Measurements from ENCODE around the gene PIK3R5.

PIK3R5 gene

GRCh38 chr17:9003355-9004131 is 38.0 kb upstream of the PIK3R5 start:
- Histone ChIP-seq H2AFZ (ENCODE audit: low read depth) (no peak overlapping the region), H3K9ac (no peak overlapping the region), H3K27me3 (ENCODE audit: insufficient read depth, low read depth) (no peaks in the 10 kb centered on the region), H4K20me1 (ENCODE audit: insufficient read depth) (no peaks in the 10 kb centered on the region), H3K4me1 (ENCODE audit: low read depth, poor library complexity, severe bottlenecking) (no peaks in the 10 kb centered on the region), H3K27ac (no peak overlapping the region), H3K4me2 (no peak overlapping the region), H3K4me3 (IDR thresholded peaks at IDR 0.05; ENCODE audit: insufficient read depth, low read depth, low read length) (no peak overlapping the region), H3K36me3 (ENCODE audit: insufficient read depth) (no peaks in the 10 kb centered on the region), H3K79me2 (ENCODE audit: insufficient read depth, low read depth) (no peaks in the 10 kb centered on the region)
- no peak for TF ChIP-seq CTCF (conservative IDR thresholded peaks at IDR 0.05; ENCODE audit: low read depth, low read length)

- Histone ChIP-seq H3K27ac (no peak overlapping the region), H2AFZ (ENCODE audit: low read depth) (no peak overlapping the region), H3K4me1 (ENCODE audit: low read depth, poor library complexity, severe bottlenecking) (no peaks in the 10 kb centered on the region), H4K20me1 (ENCODE audit: insufficient read depth) (no peaks in the 10 kb centered on the region), H3K4me3 (IDR thresholded peaks at IDR 0.05; ENCODE audit: insufficient read depth, low read depth, low read length) (no peak overlapping the region), H3K4me2 (no peak overlapping the region), H3K27me3 (ENCODE audit: insufficient read depth, low read depth) (no peaks in the 10 kb centered on the region), H3K36me3 (ENCODE audit: insufficient read depth) (no peaks in the 10 kb centered on the region), H3K9ac (no peak overlapping the region), H3K79me2 (ENCODE audit: insufficient read depth, low read depth) (no peaks in the 10 kb centered on the region)
- no peak for TF ChIP-seq CTCF (conservative IDR thresholded peaks at IDR 0.05; ENCODE audit: low read depth, low read length)
Measured at GRCh38 chr17:9002606-9003354, 37.3 kb upstream of the PIK3R5 start.

GRCh38 chr17:9002227-9002605 is 36.7 kb upstream of the PIK3R5 start:
- no peak overlapping the region for H3K4me3 ChIP-seq (IDR thresholded peaks at IDR 0.05; ENCODE audit: insufficient read depth, low read depth, low read length)

GRCh38 chr17:9001559-9001958 is 36.1 kb upstream of the PIK3R5 start:
- Histone ChIP-seq H3K9ac (no peak overlapping the region), H4K20me1 (ENCODE audit: insufficient read depth) (no peaks in the 10 kb centered on the region), H3K4me3 (IDR thresholded peaks at IDR 0.05; ENCODE audit: insufficient read depth, low read depth, low read length) (no peak overlapping the region), H3K36me3 (ENCODE audit: insufficient read depth) (no peaks in the 10 kb centered on the region), H3K4me1 (ENCODE audit: low read depth, poor library complexity, severe bottlenecking) (no peaks in the 10 kb centered on the region), H3K4me2 (no peak overlapping the region), H2AFZ (ENCODE audit: low read depth) (no peak overlapping the region), H3K79me2 (ENCODE audit: insufficient read depth, low read depth) (no peaks in the 10 kb centered on the region), H3K27ac (no peak overlapping the region), H3K27me3 (ENCODE audit: insufficient read depth, low read depth) (no peaks in the 10 kb centered on the region)
- TF ChIP-seq CTCF (conservative IDR thresholded peaks at IDR 0.05; ENCODE audit: low read depth, low read length) = no peak

More at GRCh38 chr17:9002227-9002605, 36.7 kb upstream of the PIK3R5 start:
- Histone ChIP-seq H4K20me1 (ENCODE audit: insufficient read depth) (no peaks in the 10 kb centered on the region), H3K27me3 (ENCODE audit: insufficient read depth, low read depth) (no peaks in the 10 kb centered on the region), H3K27ac (no peak overlapping the region), H3K4me2 (no peak overlapping the region), H2AFZ (ENCODE audit: low read depth) (no peak overlapping the region), H3K4me1 (ENCODE audit: low read depth, poor library complexity, severe bottlenecking) (no peaks in the 10 kb centered on the region), H3K36me3 (ENCODE audit: insufficient read depth) (no peaks in the 10 kb centered on the region), H3K79me2 (ENCODE audit: insufficient read depth, low read depth) (no peaks in the 10 kb centered on the region), H3K9ac (no peak overlapping the region)
- TF ChIP-seq CTCF (conservative IDR thresholded peaks at IDR 0.05; ENCODE audit: low read depth, low read length) = no peak

All from KMS-11 (cell line).